Right lobe of liver (tissue), 6 donors: ENCODE data around the gene TSPAN12. TPM values are rescaled to one million over a fixed set of nuclear protein-coding genes. Genes with fewer than 3 reads are reported as not detected.

Experiments
- ATAC-seq, 4 donors: fragments of 200-7000 bp; cut with Tn5 transposase; one replicate each; pipeline ENCODE4 v1.9.1; 2020; ENCODE audit warnings: mild to moderate bottlenecking in 4 of 4, moderate library complexity in 4 of 4
- DNase-seq, 3 donors: peaks; one replicate each; pipeline ENCODE4 v3.0.0-alpha.2; 2020
- H3K27ac ChIP-seq, 3 donors: fragments of 200-600 bp; one replicate each; pipeline ENCODE4 v1.8.0; 2022
- H3K27me3 ChIP-seq, 2 donors: fragments of 200-600 bp; one replicate each; pipeline ENCODE4 v1.8.0; 2022
- H3K36me3 ChIP-seq, 4 donors: fragments of 200-600 bp; sonication (generic) in 1 of 4; one replicate each; pipeline versions ENCODE4 v1.5.1 to v1.8.0; 2017 to 2022; ENCODE audit warnings: control low read depth in 1 of 4
- H3K4me1 ChIP-seq, 4 donors: fragments of 200-600 bp; sonication (generic) in 1 of 4; one replicate each; pipeline versions ENCODE4 v1.5.1 to v1.8.0; 2017 to 2022; ENCODE audit warnings: control low read depth in 1 of 4
- H3K4me3 ChIP-seq, 3 donors: fragments of 200-600 bp; one replicate each; pipeline ENCODE4 v1.8.0; 2022
- H3K9me3 ChIP-seq, 4 donors: fragments of 200-600 bp; sonication (generic) in 1 of 4; one replicate each; pipeline versions ENCODE4 v1.5.1 to v1.8.0; 2017 to 2022; ENCODE audit warnings: control low read depth in 1 of 4
- CTCF ChIP-seq, 4 donors: fragments of 200-600 bp in 3 of 4; fragments of 450-650 bp in 1 of 4; IDR thresholded peaks; one replicate each; pipeline versions ENCODE4 v1.5.1 to v1.8.0; 2016 to 2022; ENCODE audit warnings: antibody characterized with exemption in 4 of 4, mild to moderate bottlenecking in 2 of 4
- POLR2A ChIP-seq: fragments of 450-650 bp; IDR thresholded peaks from one replicate; pipeline ENCODE4 v1.6.1; 2017; ENCODE audit warnings: antibody characterized with exemption, mild to moderate bottlenecking
- WGBS: methylation state at CpG from one replicate; pipeline ENCODE4 v1.1.6; 2018; ENCODE audit warnings: low coverage, low lambda C conversion rate; ENCODE audit not compliant: insufficient coverage; ENCODE audit errors: missing lambda C conversion rate; 5-methylcytosine and 5-hydroxymethylcytosine counted together
- intact Hi-C, 2 donors: fragments of 100-400 bp; cut with DNase I; formaldehyde crosslinking; loops; one replicate each; pipeline versions ENCODE4 v1.11.2 to v1.14.1; 2022
- total RNA-seq, 6 experiments: library from RNA; depleted of rRNA in 2 of 6; stranded (reverse); fragments of >200 nt in 2 of 6; fragmentation: NEBNext Ultra II Directional in 3 of 6; extraction: Animal tissue kit (Norgen Biotek cat#: 25700) in 3 of 6; gene quantifications; one replicate each; pipeline versions ENCODE4 v1.1.0 to v1.2.4, GENCODE V29; 2016 to 2023
- donor health status: DM: no; HTN: yes; CAD: no.
- donor health status: DM: no; HTN: no; CAD: no.
- donor health status: DM: no; HTN: no; CAD: no.
- donor health status: DM: no; HTN: yes; CAD: no.
- donor health status: DM: no; HTN: yes; CAD: no.

The TSPAN12 gene
- total RNA-seq, 6 experiments from 2014 or later = 10.7 to 14.4 (median 12.6) TPM

- intact Hi-C loops = no loop called here
- Histone ChIP-seq H3K9me3 (no peaks in the 10 kb centered on the region), H3K27me3 (no peaks in the 10 kb centered on the region), H3K4me3 (no peak overlapping the region), H3K36me3 (peaks cover 0 to 7% (median 0%) of the 10 kb centered on the region in 4 donors), H3K27ac (no peak overlapping the region), H3K4me1 (no peaks in the 10 kb centered on the region)
- no peak for ATAC-seq
- no peak for DNase-seq
- WGBS = 100% methylated on average over 1 of the region's 1 CpG
- TF ChIP-seq CTCF (IDR thresholded peaks at IDR 0.05) = no peak
- no peak for TF ChIP-seq POLR2A
These were observed 21.3 kb downstream of the TSPAN12 start for GRCh38 chr7:120836556-120837115.

DNA sequence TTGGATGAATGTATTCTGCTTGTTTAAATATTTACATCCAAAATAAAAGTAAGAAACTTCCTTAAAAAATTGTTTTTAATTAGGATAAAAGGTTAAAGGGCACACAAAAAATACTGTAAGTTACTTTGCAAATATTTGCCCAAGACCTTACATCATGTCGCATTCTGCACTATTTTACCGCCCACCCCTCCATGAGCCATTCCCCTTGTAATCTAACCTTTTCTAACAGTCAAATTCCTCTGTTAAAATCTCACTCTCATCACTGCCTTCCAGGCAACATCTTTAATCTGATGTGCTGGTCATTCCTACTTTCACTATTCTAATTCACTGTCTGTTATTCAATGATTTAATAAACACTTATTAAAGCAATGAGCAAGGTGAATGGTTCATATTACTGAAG lies 23.2 kb downstream of the TSPAN12 start:
- H3K27ac ChIP-seq = no peak overlapping the region

DNA sequence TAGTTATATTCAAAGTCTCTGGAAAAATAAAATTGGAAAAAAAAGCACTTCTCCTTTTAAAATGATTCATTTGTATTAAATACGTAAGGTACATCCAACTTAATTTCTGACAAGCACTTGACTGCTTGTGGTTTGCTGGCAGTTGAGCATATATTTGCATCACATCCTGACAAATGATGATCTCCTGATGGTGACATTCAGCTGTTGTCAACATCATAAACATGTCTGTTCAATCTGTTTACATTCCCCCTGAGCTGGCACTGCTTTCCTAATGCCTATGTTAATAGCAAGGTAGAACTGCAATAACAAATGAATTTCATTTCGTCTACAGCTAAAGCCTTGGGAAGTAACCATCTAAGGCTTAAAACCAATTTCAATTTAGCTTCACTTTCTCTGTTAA lies 24.4 kb downstream of the TSPAN12 start:
- peaks cover 0 to 7% (median 0%) of the 10 kb centered on the region in 4 donors for H3K36me3 ChIP-seq
- intact Hi-C loops = no loop called here
- DNase-seq = no peak
- no peak overlapping the region for H3K27ac ChIP-seq
- H3K9me3 ChIP-seq = no peaks in the 10 kb centered on the region
- WGBS = 70% methylated on average over 2 of the region's 2 CpGs
- no peak for ATAC-seq
- no peaks in the 10 kb centered on the region for H3K27me3 ChIP-seq
- H3K4me1 ChIP-seq = peaks cover 0 to 8% (median 0%) of the 10 kb centered on the region in 4 donors
- no peak for TF ChIP-seq CTCF (IDR thresholded peaks at IDR 0.05)
- no peak for TF ChIP-seq POLR2A
- no peak overlapping the region for H3K4me3 ChIP-seq

More for the DNA sequence above, 23.2 kb downstream of the TSPAN12 start:
- DNase-seq (no peak), ATAC-seq (peak in 1 of 4 donors; percentile 54)
- Histone ChIP-seq H3K4me1 (no peaks in the 10 kb centered on the region), H3K9me3 (no peaks in the 10 kb centered on the region), H3K36me3 (peaks cover 0 to 7% (median 0%) of the 10 kb centered on the region in 4 donors), H3K27me3 (no peaks in the 10 kb centered on the region), H3K4me3 (no peak overlapping the region)
- WGBS = 75% methylated on average over 2 of the region's 2 CpGs
- intact Hi-C loops = no loop called here
- TF ChIP-seq CTCF (IDR thresholded peaks at IDR 0.05) = no peak
- no peak for TF ChIP-seq POLR2A

DNA sequence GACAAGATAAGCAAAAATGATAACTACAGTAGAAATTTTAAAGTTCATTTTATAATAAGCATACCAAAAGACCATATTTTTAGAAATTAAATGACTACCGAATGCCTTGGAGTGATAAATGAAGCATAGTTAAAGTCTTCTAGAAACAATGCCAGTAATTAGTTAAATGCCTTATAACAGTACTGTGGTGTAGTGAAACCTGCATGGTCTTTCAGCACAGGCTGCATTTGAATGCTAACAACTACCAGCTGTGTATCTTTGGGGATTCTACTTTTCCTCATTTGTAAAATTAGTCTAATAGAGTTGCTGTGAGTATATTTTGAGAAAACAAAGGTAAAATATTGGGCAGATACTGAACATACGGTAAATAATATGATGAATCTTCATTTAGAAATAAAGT lies 25.1 kb downstream of the TSPAN12 start:
- TF ChIP-seq POLR2A = no peak
- TF ChIP-seq CTCF (IDR thresholded peaks at IDR 0.05) = no peak
- no peaks in the 10 kb centered on the region for H3K9me3 ChIP-seq
- no peak overlapping the region for H3K4me3 ChIP-seq
- H3K27ac ChIP-seq = no peak overlapping the region
- intact Hi-C loops = no loop called here
- WGBS = 83% methylated on average over 2 of the region's 2 CpGs
- DNase-seq (no peak), ATAC-seq (no peak)
- H3K4me1 ChIP-seq = peaks cover 0 to 15% (median 0%) of the 10 kb centered on the region in 4 donors
- H3K36me3 ChIP-seq = no peaks in the 10 kb centered on the region
- no peaks in the 10 kb centered on the region for H3K27me3 ChIP-seq

GRCh38 chr7:120831260-120831659 lies 26.7 kb downstream of the TSPAN12 start:
- no peaks in the 10 kb centered on the region for H3K9me3 ChIP-seq
- no peak for ATAC-seq
- H3K27me3 ChIP-seq = no peaks in the 10 kb centered on the region
- WGBS = 88% methylated on average over 1 of the region's 1 CpG
- intact Hi-C loops = no loop called here
- H3K4me3 ChIP-seq = no peak overlapping the region
- H3K36me3 ChIP-seq = no peaks in the 10 kb centered on the region
- TF ChIP-seq POLR2A (no peak), CTCF (IDR thresholded peaks at IDR 0.05) (no peak)
- H3K27ac ChIP-seq = no peak overlapping the region
- H3K4me1 ChIP-seq = peaks cover 0 to 20% (median 0%) of the 10 kb centered on the region in 4 donors
- no peak for DNase-seq
